Hematopoietic multipotent progenitor cell treated with erythropoietin and hydrocortisone succinate and interleukin-3 and kit ligand, for 17 days (in vitro differentiated cells): ENCODE measurements around the gene PHF21B.

Source experiments
- DNase-seq: peaks from one replicate; pipeline ENCODE4 v3.0.0-alpha.2; 2015; ENCODE audit warnings: low spot score

The PHF21B gene

DNA sequence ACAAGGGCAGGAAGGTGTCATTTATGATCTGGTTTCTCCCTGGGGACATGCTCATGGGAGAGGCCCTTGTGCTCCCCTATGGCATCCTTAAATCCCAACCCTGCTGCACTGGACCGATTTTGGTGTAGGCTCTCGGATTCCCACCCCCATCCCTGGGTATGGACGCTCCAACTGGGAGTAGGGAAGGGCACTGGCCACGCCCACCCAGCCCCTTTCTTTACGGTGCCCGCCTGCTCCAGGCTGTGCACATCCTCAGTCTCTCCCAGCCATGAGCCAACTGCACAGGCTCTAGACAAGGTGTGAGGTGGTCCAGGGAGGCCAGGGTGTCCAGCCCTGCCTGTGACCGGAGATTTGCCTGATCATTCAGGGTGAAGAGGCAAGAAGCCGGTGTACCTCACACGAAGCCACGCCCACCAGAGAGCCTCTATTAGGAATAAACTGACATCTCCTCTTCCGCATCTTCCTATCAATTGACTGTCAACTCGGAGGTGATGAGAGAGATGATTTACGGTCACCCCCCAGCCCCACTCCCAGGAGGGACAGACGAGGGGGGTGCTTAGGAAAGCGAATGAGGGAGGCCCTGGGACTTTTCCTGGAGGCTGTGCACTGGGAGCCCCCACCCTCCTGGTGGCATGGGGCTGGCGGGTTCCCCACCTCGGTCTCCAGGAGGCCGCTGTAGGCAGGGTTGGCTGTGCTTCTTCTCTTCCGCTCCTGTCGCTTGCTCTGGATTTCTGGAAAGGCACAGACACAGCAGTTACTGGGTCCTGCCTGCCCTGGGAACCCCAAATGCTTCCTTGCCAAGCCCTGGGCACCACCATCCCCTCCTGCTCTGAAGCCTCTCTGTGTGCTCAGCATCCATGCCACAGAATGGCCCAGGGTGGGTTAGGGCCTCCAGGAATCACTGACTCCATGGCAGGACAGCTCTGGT is 116.7 kb downstream of the PHF21B start:
- no peak for DNase-seq

GRCh38 chr22:44892243-44892642 is 117.6 kb downstream of the PHF21B start:
- DNase-seq: no peak

- DNase-seq: no peak
Measured at GRCh38 chr22:44891791-44892190, 118.0 kb downstream of the PHF21B start.

DNA sequence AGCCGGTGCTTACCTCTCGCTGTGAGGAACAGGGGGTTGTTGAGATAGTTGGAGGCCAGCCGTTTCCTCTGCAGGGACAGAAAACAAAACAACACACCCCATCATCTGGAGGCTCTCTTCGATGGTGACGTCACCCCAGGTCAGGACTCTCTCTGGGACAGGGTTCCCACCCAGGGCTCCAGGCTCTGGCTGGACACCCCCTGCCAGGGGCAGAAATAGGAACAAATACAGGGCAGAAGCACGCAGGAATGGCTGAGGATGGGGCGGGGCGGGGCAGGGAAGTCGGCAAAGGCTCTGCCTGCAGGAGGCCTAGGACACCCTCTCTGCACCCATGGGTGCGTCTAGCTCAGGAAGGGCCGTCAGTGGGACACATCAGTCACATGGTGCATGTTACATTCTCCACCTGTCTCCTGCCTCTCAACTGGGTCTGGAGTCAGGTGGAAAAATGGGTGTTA is 118.5 kb downstream of the PHF21B start:
- no peak for DNase-seq

DNA sequence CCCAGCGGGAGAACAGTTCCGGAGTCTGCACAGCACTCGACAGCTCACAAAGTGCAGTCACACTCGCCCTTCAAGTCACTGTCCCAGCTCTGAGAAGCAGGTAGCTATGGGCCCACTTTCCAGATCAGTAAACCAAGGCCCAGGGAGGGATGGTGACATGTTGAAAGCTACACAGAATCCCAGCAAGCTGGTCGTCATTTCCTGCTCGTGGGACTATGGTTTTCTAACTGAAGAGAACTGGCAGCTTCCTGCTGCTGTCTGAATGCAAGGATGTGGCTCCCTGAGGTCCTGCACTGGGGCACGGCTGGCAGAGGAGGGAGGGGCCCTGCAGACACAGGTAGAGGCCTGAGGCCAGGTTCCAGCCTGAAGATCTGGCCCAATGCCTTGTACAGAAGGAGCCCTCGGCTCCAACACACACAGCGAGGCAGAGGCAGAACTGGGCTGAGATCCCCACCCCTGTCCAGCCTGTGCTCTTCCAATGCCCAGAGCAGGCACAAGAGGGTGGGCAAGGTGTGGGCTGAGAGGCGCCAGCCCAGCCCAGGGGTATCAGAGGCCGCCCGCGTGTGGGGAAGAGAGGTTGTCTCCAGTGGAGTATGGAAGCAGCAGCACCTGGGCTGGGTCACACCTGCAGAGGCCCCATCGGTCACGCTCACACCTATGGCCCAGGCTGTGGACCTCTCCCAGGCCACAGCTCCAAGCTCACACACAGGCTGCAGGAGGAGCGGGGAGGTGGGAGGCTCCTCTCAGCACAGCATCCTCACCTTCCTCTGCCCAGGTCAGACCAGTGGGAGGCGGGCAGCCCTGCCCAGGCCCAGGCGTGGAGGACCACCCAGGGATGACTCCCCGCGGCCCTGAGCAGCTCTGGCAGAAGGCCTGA is 119.2 kb downstream of the PHF21B start:
- no peak for DNase-seq

- no peak for DNase-seq
Measured at GRCh38 chr22:44889255-44889878, 120.4 kb downstream of the PHF21B start.

DNA sequence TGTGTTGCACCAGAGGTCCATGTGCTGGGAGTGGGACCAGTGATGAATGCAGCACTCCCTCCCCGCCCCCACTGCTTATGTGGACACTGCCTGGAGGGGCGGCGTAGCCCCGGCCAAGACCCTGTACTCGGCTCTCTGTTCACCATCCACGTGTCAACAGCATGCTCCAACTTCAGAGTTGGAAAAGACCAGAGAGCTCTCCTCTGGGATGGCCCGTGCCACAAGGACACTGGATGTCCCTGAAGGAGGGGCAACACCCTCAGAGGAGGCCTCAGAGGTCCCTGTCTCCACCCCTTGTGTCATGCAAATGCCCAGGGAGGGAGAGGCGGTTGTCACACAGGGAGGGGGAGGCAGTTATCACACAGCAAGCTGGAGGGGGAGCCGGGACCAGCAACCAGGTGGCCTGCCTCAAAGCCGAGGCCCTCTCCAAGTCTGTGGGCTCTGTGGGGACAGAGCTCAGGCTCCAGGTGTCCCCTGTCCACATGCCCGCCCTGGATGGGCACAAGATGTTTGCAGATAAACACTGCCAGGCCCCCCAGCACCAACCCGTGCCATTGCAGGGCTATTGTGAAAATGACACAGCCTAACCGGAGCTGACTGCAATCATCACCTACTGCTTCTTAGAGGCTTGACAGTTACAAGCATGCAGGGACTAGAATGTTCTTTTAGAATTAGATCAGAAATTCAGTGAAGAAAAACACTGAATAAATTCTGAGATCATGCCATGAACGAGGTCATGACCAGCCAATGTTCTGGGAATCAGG is 121.1 kb downstream of the PHF21B start:
- no peak for DNase-seq

- DNase-seq: no peak
Measured at GRCh38 chr22:44887941-44888366, 121.9 kb downstream of the PHF21B start.

DNA sequence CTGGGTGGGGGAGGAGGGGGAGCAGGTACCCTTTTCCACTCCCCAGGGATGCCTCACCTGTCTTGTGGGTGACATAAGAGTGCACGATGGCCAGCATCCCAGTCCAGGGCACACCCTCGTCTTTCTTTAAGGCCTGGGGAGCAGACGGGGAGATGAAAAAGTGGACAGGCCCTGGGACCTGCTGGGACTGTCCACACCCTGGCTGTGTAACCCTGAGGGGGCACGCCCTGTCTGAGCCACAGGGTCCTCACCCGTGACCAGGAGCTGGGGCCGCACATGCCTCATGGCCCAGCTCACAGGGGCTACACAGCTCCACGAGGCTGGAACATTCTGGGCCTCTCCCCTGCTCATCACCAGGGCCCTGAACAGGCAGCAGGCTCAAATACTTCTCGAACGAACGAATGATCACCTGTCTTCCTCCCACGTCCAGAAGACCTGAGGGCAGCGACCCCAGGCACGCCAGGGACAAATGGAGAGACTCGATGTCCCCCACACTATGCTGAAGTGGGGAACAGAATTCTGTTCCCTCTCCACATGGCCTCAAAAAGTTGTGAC is 123.9 kb downstream of the PHF21B start:
- DNase-seq: no peak

DNA sequence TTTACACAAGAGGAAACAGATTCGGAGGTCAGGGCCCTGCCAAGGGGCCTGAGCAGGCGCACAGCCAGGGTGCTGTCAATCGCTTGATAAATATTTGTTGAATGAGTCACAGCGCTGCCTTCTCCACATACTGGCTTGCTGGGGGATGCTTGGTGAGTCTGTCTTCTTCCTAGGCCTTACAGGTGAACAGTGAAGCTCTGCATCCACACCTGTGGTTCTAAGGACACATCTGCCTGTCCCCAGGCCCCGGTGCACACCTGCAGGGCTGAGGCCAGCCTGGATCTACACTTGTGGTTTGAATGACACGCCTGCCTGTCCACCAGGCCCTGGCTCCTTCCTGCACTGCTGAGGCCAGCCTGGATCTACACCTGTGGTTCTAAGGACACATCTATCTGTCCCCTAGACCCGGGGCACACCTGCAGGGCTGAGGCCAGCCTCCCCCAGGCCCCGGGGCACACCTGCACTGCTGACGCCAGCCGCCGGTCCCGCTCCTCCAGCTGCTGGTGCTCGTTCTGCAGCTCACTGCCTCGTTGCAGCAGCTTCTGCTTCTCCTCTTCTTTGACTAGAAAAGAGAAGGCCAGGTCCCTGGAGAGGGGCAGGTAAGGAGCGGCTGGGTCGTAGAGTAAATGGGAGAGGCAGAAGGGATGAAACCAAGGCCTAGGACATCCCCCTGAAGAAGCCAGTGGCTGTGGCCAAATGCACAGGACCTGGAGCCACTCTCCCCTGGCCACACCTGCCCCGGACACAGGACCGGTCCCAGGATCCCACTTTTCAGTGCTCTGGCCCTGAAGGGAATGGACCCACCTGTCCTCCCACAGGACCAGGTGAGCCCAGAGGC is 124.6 kb downstream of the PHF21B start:
- no peak for DNase-seq

- no peak for DNase-seq
Measured at GRCh38 chr22:44884562-44884961, 125.2 kb downstream of the PHF21B start.

- no peak for DNase-seq
Measured at GRCh38 chr22:44883011-44883421, 126.8 kb downstream of the PHF21B start.

- DNase-seq: no peak
Measured at GRCh38 chr22:44882226-44882905, 127.4 kb downstream of the PHF21B start.

DNA sequence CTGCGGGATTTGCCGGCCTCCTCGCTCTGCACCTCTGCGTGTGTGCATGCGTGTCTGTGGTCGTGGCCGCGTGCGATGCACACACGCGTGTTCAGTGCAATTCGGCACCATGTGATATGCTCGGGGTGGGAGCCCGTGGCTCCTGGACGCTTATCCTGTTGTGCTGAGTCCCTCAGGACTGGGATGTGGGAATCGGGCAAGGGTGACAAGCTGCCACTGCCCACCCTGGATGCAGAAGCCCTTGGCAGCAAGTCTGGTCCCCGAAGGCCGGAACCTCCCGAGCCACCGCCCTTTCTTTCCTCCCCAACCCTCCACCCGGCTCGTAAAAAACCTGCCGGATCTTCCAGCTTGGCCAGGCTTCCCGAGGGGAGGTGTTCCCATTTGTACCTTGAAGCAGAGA is 128.2 kb downstream of the PHF21B start:
- DNase-seq: no peak

DNA sequence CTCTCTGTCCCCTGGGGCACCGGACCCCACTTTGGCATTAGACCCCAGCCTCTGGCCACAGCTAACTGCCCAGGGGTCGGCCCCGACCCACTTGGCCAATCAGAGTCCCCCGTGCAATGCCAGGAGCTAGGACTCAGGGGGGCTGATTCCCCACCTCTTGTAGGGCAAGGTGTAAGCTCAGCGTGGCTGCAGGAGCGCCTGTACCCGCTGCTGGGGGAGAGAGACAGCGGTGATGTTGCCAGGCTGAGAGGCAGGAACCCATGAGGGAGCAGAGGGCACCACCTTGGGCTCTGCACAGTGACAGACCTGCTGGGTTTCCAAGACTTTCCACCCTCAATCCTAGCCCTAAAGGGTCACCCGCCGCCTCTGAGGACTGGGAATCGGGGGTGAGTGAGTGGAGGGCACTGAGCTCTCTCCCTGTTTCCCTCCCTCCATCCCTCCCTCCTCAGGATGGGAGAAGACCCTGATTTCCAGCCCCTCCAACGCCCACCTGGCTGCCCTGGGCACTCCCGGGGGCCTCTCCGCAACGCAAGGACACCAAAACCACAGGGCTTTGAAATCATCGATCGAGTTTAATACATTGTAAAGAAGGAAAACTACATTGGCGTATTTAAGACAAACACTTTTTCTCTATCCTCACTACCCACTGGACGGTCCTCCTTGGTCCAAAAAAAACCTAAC is 129.1 kb downstream of the PHF21B start:
- no peak for DNase-seq

GRCh38 chr22:44879301-44879680 is 130.5 kb downstream of the PHF21B start:
- DNase-seq: no peak

GRCh38 chr22:44878483-44879300 is 131.1 kb downstream of the PHF21B start:
- no peak for DNase-seq

DNA sequence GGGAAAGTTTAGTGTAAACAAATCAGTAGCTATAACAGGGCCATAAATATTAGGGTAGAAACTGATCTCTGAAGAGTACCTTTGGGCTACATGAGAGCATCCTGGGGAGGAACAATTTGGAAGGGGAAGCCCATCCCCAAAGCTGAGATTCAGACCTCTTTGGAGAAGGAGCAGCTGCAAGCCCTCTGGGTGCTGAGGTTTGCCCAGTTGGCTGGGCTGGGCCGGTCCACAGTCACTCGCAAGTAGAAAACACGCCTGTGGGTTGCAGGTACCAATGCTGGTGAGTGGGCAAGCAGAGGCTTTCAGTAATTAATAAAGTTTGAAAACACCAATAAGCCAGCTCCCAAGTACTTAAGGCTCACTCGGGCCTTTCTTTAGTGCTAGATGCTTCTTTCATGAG is 132.9 kb downstream of the PHF21B start:
- no peak for DNase-seq
